Thoracic aorta (tissue), 2 donors: ENCODE results near the gene MYL5. TPM values are rescaled to one million over a fixed set of nuclear protein-coding genes. Genes with fewer than 3 reads are reported as not detected.

Experiments
- ATAC-seq: fragments of 150-250 bp; one replicate; pipeline ENCODE4 v1.8.0; 2017; ENCODE audit warnings: low read depth; ENCODE audit not compliant: insufficient number of reproducible peaks, low FRiP score
- DNase-seq: peaks from one replicate; pipeline ENCODE4 v3.0.0-alpha.2; 2020; ENCODE audit warnings: low spot score
- H3K27ac ChIP-seq, 2 donors: fragments of 200-600 bp; sonication (generic); 1 replicate in 1 of 2; 2 replicates in 1 of 2; pipeline ENCODE4 v1.5.1; 2016; ENCODE audit warnings: mild to moderate bottlenecking in 2 of 2, moderate library complexity in 2 of 2
- H3K27me3 ChIP-seq: fragments of 200-600 bp; sonication (generic); replicated peaks from 2 replicates; pipeline ENCODE4 v1.6.0; 2016; ENCODE audit warnings: mild to moderate bottlenecking; ENCODE audit not compliant: insufficient read depth
- H3K36me3 ChIP-seq: fragments of 200-600 bp; sonication (generic); one replicate; pipeline ENCODE4 v1.5.1; 2016
- H3K4me1 ChIP-seq, 2 donors: fragments of 200-600 bp; sonication (generic); 1 replicate in 1 of 2; 2 replicates in 1 of 2; pipeline versions ENCODE4 v1.5.1 to v1.6.0; 2016; ENCODE audit warnings: low read depth in 2 of 2, mild to moderate bottlenecking in 1 of 2; ENCODE audit not compliant: control insufficient read depth in 1 of 2
- H3K4me3 ChIP-seq: fragments of 200-600 bp; sonication (generic); 2 replicates; pipeline ENCODE4 v1.5.1; 2016; ENCODE audit warnings: mild to moderate bottlenecking
- H3K9me3 ChIP-seq: fragments of 200-600 bp; sonication (generic); 2 replicates; pipeline ENCODE4 v1.5.1; 2016
- total RNA-seq, 2 donors: library from RNA; depleted of rRNA; stranded (reverse); fragments of >200 nt; gene quantifications; one replicate each; pipeline versions ENCODE4 v1.1.0 to v1.2.3, GENCODE V29; 2016
- TF ChIP-seq, protein P1 (sequence below): fragments of 200-600 bp; sonication (generic); IDR thresholded peaks from one replicate; pipeline ENCODE4 v1.5.1; 2019; ENCODE audit warnings: antibody characterized with exemption

MYL5 gene
- total RNA-seq, 2 donors from 2014 or later = 3.8 to 4.9 TPM

- TF ChIP-seq, protein P1, sequence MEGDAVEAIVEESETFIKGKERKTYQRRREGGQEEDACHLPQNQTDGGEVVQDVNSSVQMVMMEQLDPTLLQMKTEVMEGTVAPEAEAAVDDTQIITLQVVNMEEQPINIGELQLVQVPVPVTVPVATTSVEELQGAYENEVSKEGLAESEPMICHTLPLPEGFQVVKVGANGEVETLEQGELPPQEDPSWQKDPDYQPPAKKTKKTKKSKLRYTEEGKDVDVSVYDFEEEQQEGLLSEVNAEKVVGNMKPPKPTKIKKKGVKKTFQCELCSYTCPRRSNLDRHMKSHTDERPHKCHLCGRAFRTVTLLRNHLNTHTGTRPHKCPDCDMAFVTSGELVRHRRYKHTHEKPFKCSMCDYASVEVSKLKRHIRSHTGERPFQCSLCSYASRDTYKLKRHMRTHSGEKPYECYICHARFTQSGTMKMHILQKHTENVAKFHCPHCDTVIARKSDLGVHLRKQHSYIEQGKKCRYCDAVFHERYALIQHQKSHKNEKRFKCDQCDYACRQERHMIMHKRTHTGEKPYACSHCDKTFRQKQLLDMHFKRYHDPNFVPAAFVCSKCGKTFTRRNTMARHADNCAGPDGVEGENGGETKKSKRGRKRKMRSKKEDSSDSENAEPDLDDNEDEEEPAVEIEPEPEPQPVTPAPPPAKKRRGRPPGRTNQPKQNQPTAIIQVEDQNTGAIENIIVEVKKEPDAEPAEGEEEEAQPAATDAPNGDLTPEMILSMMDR = no peak
- Histone ChIP-seq H3K36me3 (peaks cover 20% of the 10 kb centered on the region), H3K9me3 (no peaks in the 10 kb centered on the region), H3K27me3 (no peaks in the 10 kb centered on the region), H3K4me1 (peaks cover 13 to 17% of the 10 kb centered on the region in 2 donors), H3K4me3 (no peak overlapping the region), H3K27ac (no peak overlapping the region)
- ATAC-seq = no peak
- DNase-seq = no peak
Measured at GRCh38 chr4:671769-672168, 2.6 kb upstream of the MYL5 start.

GRCh38 chr4:673349-674091, 822 bp upstream of the MYL5 start:
- no peak for ATAC-seq
- H3K4me3 ChIP-seq = peak overlapping the region; percentile 88
- TF ChIP-seq, protein P1 = no peak
- DNase-seq = no peak
- no peaks in the 10 kb centered on the region for H3K27me3 ChIP-seq
- no peak overlapping the region for H3K27ac ChIP-seq
- H3K9me3 ChIP-seq = no peaks in the 10 kb centered on the region
- H3K4me1 ChIP-seq = peaks cover 13 to 17% of the 10 kb centered on the region in 2 donors
- peaks cover 20% of the 10 kb centered on the region for H3K36me3 ChIP-seq

DNA sequence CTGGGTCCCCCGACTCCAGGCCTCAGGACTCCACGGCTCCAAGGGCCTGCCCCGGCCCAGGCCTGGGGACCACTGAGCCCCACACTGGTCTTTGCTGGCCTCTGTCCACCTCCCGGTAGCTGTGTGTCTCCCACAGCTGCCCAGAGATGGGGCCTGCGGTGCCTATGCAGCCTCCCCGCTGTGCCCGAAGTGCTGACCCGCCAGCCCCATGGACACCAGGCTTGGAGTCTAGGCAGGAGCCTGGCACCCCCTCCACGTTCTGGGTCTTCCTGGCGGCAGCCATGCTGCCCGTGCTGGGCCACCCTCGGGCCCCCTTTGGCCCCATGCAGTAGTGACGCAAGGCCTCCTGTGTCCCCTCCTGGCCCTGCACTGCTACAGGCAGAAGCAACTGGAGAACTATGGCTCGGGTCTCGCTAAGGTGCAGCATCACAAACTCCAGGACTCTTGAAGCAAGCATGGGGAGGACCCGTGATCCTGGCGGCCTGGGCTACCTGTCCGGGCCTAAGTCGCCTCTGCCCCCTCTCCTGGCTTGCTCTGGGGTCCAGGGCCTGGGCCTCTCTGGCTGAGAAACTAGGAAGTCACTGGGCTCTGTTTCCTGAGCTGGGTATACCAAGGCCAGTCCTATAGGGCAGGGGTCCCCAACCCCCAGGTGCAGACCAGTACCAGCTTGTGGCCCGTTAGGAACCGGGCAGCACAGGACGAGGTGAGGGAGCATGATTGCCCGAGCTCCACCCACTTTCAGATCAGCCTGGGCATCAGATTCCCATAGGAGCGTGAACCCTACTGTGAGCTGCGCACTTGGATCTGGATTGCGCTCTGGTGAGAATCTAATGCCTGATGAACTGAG, 917 bp downstream of the MYL5 start:
- Histone ChIP-seq H3K4me3 (peak overlapping the region; percentile 88), H3K27me3 (no peaks in the 10 kb centered on the region), H3K36me3 (peaks cover 20% of the 10 kb centered on the region), H3K27ac (peak overlapping the region in 1 of 2 donors; percentile 74), H3K9me3 (no peaks in the 10 kb centered on the region), H3K4me1 (peaks cover 13 to 17% of the 10 kb centered on the region in 2 donors)
- TF ChIP-seq, protein P1 = no peak
- ATAC-seq = no peak
- DNase-seq = no peak

DNA sequence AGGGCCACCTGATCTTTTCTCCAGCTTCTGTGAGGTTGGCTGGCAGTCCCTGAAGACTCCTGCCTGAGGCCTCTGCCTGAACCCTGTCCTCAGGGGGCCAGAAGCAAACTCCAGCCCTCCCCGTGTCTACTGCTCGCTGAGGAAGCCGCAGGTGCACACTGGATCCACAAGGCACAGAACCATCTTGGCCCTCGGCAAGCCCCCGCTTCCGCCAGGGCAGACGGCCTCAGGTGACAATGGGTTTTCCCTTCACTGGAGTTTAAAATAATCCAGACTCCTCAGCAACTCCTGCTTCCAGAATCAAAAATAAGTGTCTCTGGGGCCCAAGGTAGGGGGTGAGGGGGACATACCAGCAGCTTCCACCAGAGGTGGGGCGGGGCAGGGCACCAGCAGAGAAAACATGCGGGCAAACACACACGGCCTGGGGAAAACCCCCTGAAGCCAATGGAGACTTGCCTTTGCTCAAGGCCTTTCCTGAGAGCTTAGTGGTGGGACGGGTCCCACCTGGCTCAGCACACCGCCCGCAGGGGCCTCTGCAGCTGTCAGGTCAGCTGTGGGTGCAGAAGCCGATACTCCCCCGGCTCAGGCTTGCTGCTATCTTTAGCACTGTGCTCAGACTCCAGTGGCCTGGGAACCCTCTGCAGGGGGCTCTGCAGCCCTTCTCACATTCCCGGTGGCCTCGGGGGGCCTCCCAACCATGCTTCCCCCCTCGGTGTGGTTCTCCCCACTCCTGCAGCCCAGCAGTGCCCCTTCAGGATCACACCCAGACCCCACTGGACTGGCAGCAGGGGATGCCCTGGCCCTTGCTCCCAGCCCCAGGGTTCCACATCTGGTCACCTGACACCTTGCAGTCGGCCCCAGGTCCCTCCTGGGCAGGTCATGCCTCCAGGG, 1.9 kb downstream of the MYL5 start:
- Histone ChIP-seq H3K9me3 (no peaks in the 10 kb centered on the region), H3K27ac (no peak overlapping the region), H3K4me3 (no peak overlapping the region), H3K36me3 (peaks cover 12% of the 10 kb centered on the region), H3K4me1 (peaks cover 18 to 25% of the 10 kb centered on the region in 2 donors), H3K27me3 (no peaks in the 10 kb centered on the region)
- DNase-seq = no peak
- ATAC-seq = no peak
- TF ChIP-seq, protein P1 = no peak
